HEK293 (cell line): ENCODE measurements around the gene HES7.

Source experiments
- CTCF ChIP-seq: fragments of 450-650 bp; formaldehyde crosslinking; IDR thresholded peaks from 2 replicates; pipeline ENCODE4 v1.5.1; 2016; ENCODE audit warnings: missing biosample characterization, missing genetic modification characterization
- FEZF1 ChIP-seq: fragments of 450-650 bp; formaldehyde crosslinking; IDR thresholded peaks from 2 replicates; pipeline ENCODE4 v1.5.1; 2016; ENCODE audit warnings: missing biosample characterization, missing genetic modification characterization
- GLI4 ChIP-seq: fragments of 450-650 bp; formaldehyde crosslinking; IDR thresholded peaks from 2 replicates; pipeline ENCODE4 v1.5.1; 2016; ENCODE audit warnings: missing biosample characterization, missing genetic modification characterization
- MZF1 ChIP-seq: fragments of 450-650 bp; formaldehyde crosslinking; IDR thresholded peaks from 2 replicates; pipeline ENCODE4 v1.5.1; 2017; ENCODE audit warnings: missing biosample characterization, missing genetic modification characterization, borderline replicate concordance
- PRDM4 ChIP-seq: fragments of 450-650 bp; formaldehyde crosslinking; IDR thresholded peaks from 2 replicates; pipeline ENCODE4 v1.5.1; 2017; ENCODE audit warnings: missing biosample characterization, missing genetic modification characterization
- REST ChIP-seq: fragments of 450-650 bp; formaldehyde crosslinking; IDR thresholded peaks from 2 replicates; pipeline ENCODE4 v1.5.1; 2016; ENCODE audit warnings: missing biosample characterization, missing genetic modification characterization
- ZBTB1 ChIP-seq: fragments of 450-650 bp; formaldehyde crosslinking; IDR thresholded peaks from 2 replicates; pipeline ENCODE4 v1.5.1; 2016; ENCODE audit warnings: missing biosample characterization, missing genetic modification characterization
- ZBTB10 ChIP-seq: fragments of 450-650 bp; formaldehyde crosslinking; IDR thresholded peaks from 2 replicates; pipeline ENCODE4 v1.5.1; 2016; ENCODE audit warnings: missing biosample characterization, missing genetic modification characterization
- ZFP41 ChIP-seq: fragments of 450-650 bp; formaldehyde crosslinking; IDR thresholded peaks from 2 replicates; pipeline ENCODE4 v1.5.1; 2016; ENCODE audit warnings: missing biosample characterization, missing genetic modification characterization, borderline replicate concordance
- ZIC2 ChIP-seq: fragments of 450-650 bp; formaldehyde crosslinking; IDR thresholded peaks from 2 replicates; pipeline ENCODE4 v1.5.1; 2016; ENCODE audit warnings: missing biosample characterization, missing genetic modification characterization
- ZNF114 ChIP-seq: fragments of 450-650 bp; formaldehyde crosslinking; IDR thresholded peaks from 2 replicates; pipeline ENCODE4 v1.5.0; 2017; ENCODE audit warnings: missing biosample characterization, missing genetic modification characterization
- ZNF175 ChIP-seq: fragments of 450-650 bp; formaldehyde crosslinking; IDR thresholded peaks from 2 replicates; pipeline ENCODE4 v1.5.1; 2016; ENCODE audit warnings: missing biosample characterization, missing genetic modification characterization
- ZNF184 ChIP-seq: fragments of 450-650 bp; IDR thresholded peaks from 2 replicates; pipeline ENCODE4 v1.5.1; 2018; ENCODE audit warnings: missing biosample characterization, mild to moderate bottlenecking, missing genetic modification characterization
- ZNF214 ChIP-seq: fragments of 450-650 bp; formaldehyde crosslinking; IDR thresholded peaks from 2 replicates; pipeline ENCODE4 v1.5.1; 2017; ENCODE audit warnings: missing biosample characterization, mild to moderate bottlenecking, missing genetic modification characterization, borderline replicate concordance
- ZNF221 ChIP-seq: fragments of 450-650 bp; formaldehyde crosslinking; IDR thresholded peaks from 2 replicates; pipeline ENCODE4 v1.5.1; 2017; ENCODE audit warnings: missing biosample characterization, missing genetic modification characterization, borderline replicate concordance
- ZNF302 ChIP-seq: fragments of 450-650 bp; formaldehyde crosslinking; IDR thresholded peaks from 2 replicates; pipeline ENCODE4 v1.5.1; 2016; ENCODE audit warnings: missing biosample characterization, missing genetic modification characterization, low read depth
- ZNF362 ChIP-seq: fragments of 450-650 bp; formaldehyde crosslinking; IDR thresholded peaks from 2 replicates; pipeline ENCODE4 v1.5.1; 2016; ENCODE audit warnings: missing biosample characterization, missing genetic modification characterization
- ZNF366 ChIP-seq: fragments of 450-650 bp; formaldehyde crosslinking; conservative IDR thresholded peaks from 2 replicates; pipeline ENCODE4 v1.5.1; 2016; ENCODE audit warnings: missing biosample characterization, missing genetic modification characterization
- ZNF391 ChIP-seq: fragments of 450-650 bp; formaldehyde crosslinking; IDR thresholded peaks from 2 replicates; pipeline ENCODE4 v1.5.1; 2016; ENCODE audit warnings: low read depth, missing biosample characterization, missing genetic modification characterization, borderline replicate concordance
- ZNF433 ChIP-seq: fragments of 450-650 bp; formaldehyde crosslinking; IDR thresholded peaks from 2 replicates; pipeline ENCODE4 v1.5.1; 2016; ENCODE audit warnings: missing biosample characterization, missing genetic modification characterization, low read depth
- ZNF48 ChIP-seq: fragments of 450-650 bp; formaldehyde crosslinking; IDR thresholded peaks from 2 replicates; pipeline ENCODE4 v1.5.1; 2016; ENCODE audit warnings: missing biosample characterization, missing genetic modification characterization
- ZNF501 ChIP-seq: fragments of 450-650 bp; formaldehyde crosslinking; IDR thresholded peaks from 2 replicates; pipeline ENCODE4 v1.5.1; 2016; ENCODE audit warnings: missing biosample characterization, missing genetic modification characterization
- ZNF514 ChIP-seq: fragments of 450-650 bp; formaldehyde crosslinking; IDR thresholded peaks from 2 replicates; pipeline ENCODE4 v1.5.1; 2016; ENCODE audit warnings: missing biosample characterization, missing genetic modification characterization
- ZNF561 ChIP-seq: fragments of 450-650 bp; IDR thresholded peaks from 2 replicates; pipeline ENCODE4 v1.5.1; 2018; ENCODE audit warnings: missing biosample characterization, missing genetic modification characterization, borderline replicate concordance
- ZNF76 ChIP-seq: fragments of 450-650 bp; formaldehyde crosslinking; IDR thresholded peaks from 2 replicates; pipeline ENCODE4; 2016; ENCODE audit warnings: low read depth, missing biosample characterization, missing genetic modification characterization, borderline replicate concordance
- ZNF777 ChIP-seq: fragments of 450-650 bp; formaldehyde crosslinking; IDR thresholded peaks from 2 replicates; pipeline ENCODE4 v1.5.1; 2017; ENCODE audit warnings: missing biosample characterization, missing genetic modification characterization, borderline replicate concordance
- ZNF830 ChIP-seq: fragments of 450-650 bp; IDR thresholded peaks from 2 replicates; pipeline ENCODE4 v1.5.0; 2018; ENCODE audit warnings: missing biosample characterization, missing genetic modification characterization, low read depth, mild to moderate bottlenecking, moderate library complexity
- ZNF843 ChIP-seq: fragments of 450-650 bp; formaldehyde crosslinking; IDR thresholded peaks from 2 replicates; pipeline ENCODE4 v1.5.1; 2016; ENCODE audit warnings: missing biosample characterization, missing genetic modification characterization
- ZSCAN30 ChIP-seq: fragments of 450-650 bp; IDR thresholded peaks from 2 replicates; pipeline ENCODE4 v1.5.1; 2018; ENCODE audit warnings: missing biosample characterization, mild to moderate bottlenecking, missing genetic modification characterization, moderate library complexity

The HES7 gene

GRCh38 chr17:8138672-8139371 lies 14.9 kb upstream of the HES7 start (continued):
- peak; percentile 87 for TF ChIP-seq ZNF561
- TF ChIP-seq ZNF175: no peak
- peak; percentile 85 for TF ChIP-seq ZNF362 (tag by site-specific recombination)
- TF ChIP-seq ZNF433 (tag by site-specific recombination): no peak
- TF ChIP-seq ZFP41 (tag by site-specific recombination): no peak
- no peak for TF ChIP-seq ZNF777 (tag by site-specific recombination)
- TF ChIP-seq ZIC2 (tag by site-specific recombination): no peak
- TF ChIP-seq ZNF843 (tag by site-specific recombination): peak; percentile 68
- no peak for TF ChIP-seq ZNF514 (tag by site-specific recombination)
- TF ChIP-seq ZNF76 (tag by site-specific recombination): no peak
- peak; percentile 84 for TF ChIP-seq ZNF184 (tag by site-specific recombination)
- TF ChIP-seq CTCF: peak; percentile 92
- no peak for TF ChIP-seq FEZF1 (tag by site-specific recombination)
- TF ChIP-seq ZBTB1 (tag by site-specific recombination): no peak
- no peak; the same call in 1 of the 2 replicates for TF ChIP-seq ZNF391 (tag by site-specific recombination)
- peak; percentile 90 for TF ChIP-seq ZSCAN30
- peak; percentile 98 for TF ChIP-seq ZNF366
- no peak for TF ChIP-seq ZNF48 (tag by site-specific recombination)
- TF ChIP-seq ZNF114 (tag by site-specific recombination): no peak
- no peak for TF ChIP-seq ZNF830 (tag by site-specific recombination)
- no peak for TF ChIP-seq ZNF221 (tag by site-specific recombination)
- 0 out of 2 replicates have a peak, but pooled peaks have one; percentile 27 for TF ChIP-seq ZNF501 (tag by site-specific recombination)
- TF ChIP-seq MZF1 (tag by site-specific recombination): no peak
- no peak for TF ChIP-seq ZNF302
- TF ChIP-seq ZBTB10 (tag by site-specific recombination): no peak
- TF ChIP-seq PRDM4 (tag by site-specific recombination): peak; percentile 43
- TF ChIP-seq GLI4: 0 out of 2 replicates have a peak, but pooled peaks have one; percentile 68
- TF ChIP-seq REST (tag by site-specific recombination): no peak
- no peak for TF ChIP-seq ZNF214 (tag by site-specific recombination)
